Measurements from ENCODE around the gene CXADR.

DNA sequence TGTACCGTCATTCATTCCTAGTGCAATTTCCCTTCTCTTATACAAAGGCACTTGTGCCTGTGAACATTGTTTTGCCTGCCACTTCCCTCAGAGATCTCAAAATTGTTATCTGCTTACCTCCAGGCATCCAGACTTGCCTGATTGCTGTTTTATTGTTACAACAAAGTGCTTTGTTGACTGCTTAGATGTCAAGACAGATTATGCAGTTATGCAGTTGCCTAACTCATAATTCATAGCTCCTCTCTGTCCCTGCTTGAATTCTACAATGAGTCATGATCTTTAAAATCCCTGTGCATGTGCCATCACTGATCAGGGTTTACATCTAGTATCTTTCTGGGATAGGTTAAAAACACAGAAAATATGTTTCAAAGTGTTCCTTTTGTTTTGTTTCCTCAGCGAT lies 24.5 kb downstream of the CXADR start:
- TF ChIP-seq EP300 (IDR thresholded peaks at IDR 0.05) = no peak
- TF ChIP-seq, protein P1, sequence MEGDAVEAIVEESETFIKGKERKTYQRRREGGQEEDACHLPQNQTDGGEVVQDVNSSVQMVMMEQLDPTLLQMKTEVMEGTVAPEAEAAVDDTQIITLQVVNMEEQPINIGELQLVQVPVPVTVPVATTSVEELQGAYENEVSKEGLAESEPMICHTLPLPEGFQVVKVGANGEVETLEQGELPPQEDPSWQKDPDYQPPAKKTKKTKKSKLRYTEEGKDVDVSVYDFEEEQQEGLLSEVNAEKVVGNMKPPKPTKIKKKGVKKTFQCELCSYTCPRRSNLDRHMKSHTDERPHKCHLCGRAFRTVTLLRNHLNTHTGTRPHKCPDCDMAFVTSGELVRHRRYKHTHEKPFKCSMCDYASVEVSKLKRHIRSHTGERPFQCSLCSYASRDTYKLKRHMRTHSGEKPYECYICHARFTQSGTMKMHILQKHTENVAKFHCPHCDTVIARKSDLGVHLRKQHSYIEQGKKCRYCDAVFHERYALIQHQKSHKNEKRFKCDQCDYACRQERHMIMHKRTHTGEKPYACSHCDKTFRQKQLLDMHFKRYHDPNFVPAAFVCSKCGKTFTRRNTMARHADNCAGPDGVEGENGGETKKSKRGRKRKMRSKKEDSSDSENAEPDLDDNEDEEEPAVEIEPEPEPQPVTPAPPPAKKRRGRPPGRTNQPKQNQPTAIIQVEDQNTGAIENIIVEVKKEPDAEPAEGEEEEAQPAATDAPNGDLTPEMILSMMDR (IDR thresholded peaks at IDR 0.05) = no peak
- TF ChIP-seq POLR2A (IDR thresholded peaks at IDR 0.05) = no peak
